ENCODE measurements around the gene PHF10. TPM values are rescaled to one million over a fixed set of nuclear protein-coding genes. Genes with fewer than 3 reads are reported as not detected.

Gene PHF10
- total RNA-seq, 2 experiments from 2014 or later = 79.1 to 79.7 TPM

- H3K27ac Mint-ChIP-seq = no peak overlapping the region
- H3K27me3 Mint-ChIP-seq = no peaks in the 10 kb centered on the region
- CTCF ChIA-PET = no interaction called here
- intact Hi-C loops (cut with micrococcal nuclease) = no loop called here
- peaks cover 5% of the 10 kb centered on the region for H3K4me1 Mint-ChIP-seq (ENCODE audit: low read depth)
- ATAC-seq (no peak), DNase-seq (no peak)
- TF ChIP-seq CTCF (IDR thresholded peaks at IDR 0.05) = no peak
- H3K4me3 Mint-ChIP-seq = no peak overlapping the region
- peaks cover 39% of the 10 kb centered on the region for H3K36me3 Mint-ChIP-seq (ENCODE audit: low read depth)
- H3K9me3 Mint-ChIP-seq = no peaks in the 10 kb centered on the region
- POLR2A ChIA-PET = no interaction called here
Measured at GRCh38 chr6:169667716-169668115, 56.6 kb downstream of the PHF10 start.

- ChIA-PET POLR2A (interaction anchor here (0.7 kb wide), 1 partner anchor 11 kb away, joined by 5 read pairs; no protein-coding TSS in a partner anchor), CTCF (no interaction called here)
- Mint-ChIP-seq H3K27ac (no peak overlapping the region), H3K27me3 (no peaks in the 10 kb centered on the region), H3K4me1 (ENCODE audit: low read depth) (peaks cover 5% of the 10 kb centered on the region), H3K36me3 (ENCODE audit: low read depth) (peaks cover 43% of the 10 kb centered on the region), H3K9me3 (no peaks in the 10 kb centered on the region), H3K4me3 (no peak overlapping the region)
- no peak for TF ChIP-seq CTCF (IDR thresholded peaks at IDR 0.05)
- ATAC-seq (no peak), DNase-seq (no peak)
- intact Hi-C loops (cut with micrococcal nuclease) = no loop called here
Measured at GRCh38 chr6:169666441-169666840, 57.9 kb downstream of the PHF10 start.

- intact Hi-C loops (cut with micrococcal nuclease) = no loop called here
- ATAC-seq (no peak), DNase-seq (no peak)
- Mint-ChIP-seq H3K27me3 (no peaks in the 10 kb centered on the region), H3K4me1 (ENCODE audit: low read depth) (peaks cover 4% of the 10 kb centered on the region), H3K4me3 (no peak overlapping the region), H3K9me3 (no peaks in the 10 kb centered on the region), H3K27ac (no peak overlapping the region), H3K36me3 (ENCODE audit: low read depth) (peaks cover 37% of the 10 kb centered on the region)
- TF ChIP-seq CTCF (IDR thresholded peaks at IDR 0.05) = no peak
- ChIA-PET POLR2A (interaction anchor here (0.7 kb wide), 1 partner anchor 12 kb away, joined by 3 read pairs; no protein-coding TSS in a partner anchor), CTCF (interaction anchor here (1.0 kb wide), 1 partner anchor 166 kb away, joined by 3 read pairs; no protein-coding TSS in a partner anchor)
Measured at GRCh38 chr6:169665289-169665688, 59.0 kb downstream of the PHF10 start.

- H3K4me1 Mint-ChIP-seq (ENCODE audit: low read depth) = no peaks in the 10 kb centered on the region
- ATAC-seq = no peak
- no peak for DNase-seq
- H3K4me3 Mint-ChIP-seq = no peak overlapping the region
- no peaks in the 10 kb centered on the region for H3K9me3 Mint-ChIP-seq
- H3K27me3 Mint-ChIP-seq = no peaks in the 10 kb centered on the region
- intact Hi-C loops (cut with micrococcal nuclease) = no loop called here
- peaks cover 39% of the 10 kb centered on the region for H3K36me3 Mint-ChIP-seq (ENCODE audit: low read depth)
- TF ChIP-seq CTCF (IDR thresholded peaks at IDR 0.05) = no peak
- no peak overlapping the region for H3K27ac Mint-ChIP-seq
- ChIA-PET CTCF (no interaction called here), POLR2A (no interaction called here)
Measured at GRCh38 chr6:169664227-169664626, 60.1 kb downstream of the PHF10 start.

- no peak overlapping the region for H3K4me3 Mint-ChIP-seq
- TF ChIP-seq CTCF (IDR thresholded peaks at IDR 0.05) = no peak
- no peaks in the 10 kb centered on the region for H3K9me3 Mint-ChIP-seq
- intact Hi-C loops (cut with micrococcal nuclease) = no loop called here
- H3K36me3 Mint-ChIP-seq (ENCODE audit: low read depth) = peaks cover 41% of the 10 kb centered on the region
- H3K27ac Mint-ChIP-seq = no peak overlapping the region
- no peak for DNase-seq
- H3K27me3 Mint-ChIP-seq = no peaks in the 10 kb centered on the region
- CTCF ChIA-PET = no interaction called here
- no peaks in the 10 kb centered on the region for H3K4me1 Mint-ChIP-seq (ENCODE audit: low read depth)
- ATAC-seq = no peak
- POLR2A ChIA-PET = no interaction called here
Measured at GRCh38 chr6:169663468-169663867, 60.8 kb downstream of the PHF10 start.
